ENCODE data around the gene AGTPBP1.

DNA sequence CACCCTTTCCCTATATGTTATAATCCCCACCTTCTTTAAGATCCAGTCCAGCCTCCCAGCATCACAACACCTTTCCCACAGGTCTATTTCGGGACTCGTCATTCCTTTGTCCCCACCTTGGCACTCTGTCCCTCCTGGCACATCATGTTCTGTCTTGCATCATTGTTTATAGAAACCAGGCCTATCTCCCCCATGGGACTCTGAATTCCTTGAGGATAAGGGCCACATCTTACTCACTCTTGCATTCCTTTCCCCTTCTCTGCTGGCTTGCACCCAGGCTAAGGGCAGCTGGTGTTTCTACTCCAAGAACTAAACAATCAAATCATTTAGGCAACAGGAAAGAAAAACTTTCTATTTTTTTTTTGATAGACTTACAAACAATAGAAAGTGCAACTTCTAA lies 205.7 kb downstream of the AGTPBP1 start:
- TF ChIP-seq, protein P1, sequence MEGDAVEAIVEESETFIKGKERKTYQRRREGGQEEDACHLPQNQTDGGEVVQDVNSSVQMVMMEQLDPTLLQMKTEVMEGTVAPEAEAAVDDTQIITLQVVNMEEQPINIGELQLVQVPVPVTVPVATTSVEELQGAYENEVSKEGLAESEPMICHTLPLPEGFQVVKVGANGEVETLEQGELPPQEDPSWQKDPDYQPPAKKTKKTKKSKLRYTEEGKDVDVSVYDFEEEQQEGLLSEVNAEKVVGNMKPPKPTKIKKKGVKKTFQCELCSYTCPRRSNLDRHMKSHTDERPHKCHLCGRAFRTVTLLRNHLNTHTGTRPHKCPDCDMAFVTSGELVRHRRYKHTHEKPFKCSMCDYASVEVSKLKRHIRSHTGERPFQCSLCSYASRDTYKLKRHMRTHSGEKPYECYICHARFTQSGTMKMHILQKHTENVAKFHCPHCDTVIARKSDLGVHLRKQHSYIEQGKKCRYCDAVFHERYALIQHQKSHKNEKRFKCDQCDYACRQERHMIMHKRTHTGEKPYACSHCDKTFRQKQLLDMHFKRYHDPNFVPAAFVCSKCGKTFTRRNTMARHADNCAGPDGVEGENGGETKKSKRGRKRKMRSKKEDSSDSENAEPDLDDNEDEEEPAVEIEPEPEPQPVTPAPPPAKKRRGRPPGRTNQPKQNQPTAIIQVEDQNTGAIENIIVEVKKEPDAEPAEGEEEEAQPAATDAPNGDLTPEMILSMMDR (IDR thresholded peaks at IDR 0.05) = no peak
- TF ChIP-seq POLR2A (IDR thresholded peaks at IDR 0.05) (no peak), EP300 (IDR thresholded peaks at IDR 0.05) (no peak)
